Psoas muscle (tissue), 8 donors: Measurements from ENCODE around the gene CDH4. TPM values are rescaled to one million over a fixed set of nuclear protein-coding genes. Genes with fewer than 3 reads are reported as not detected.

Experiments
- ATAC-seq, 4 donors: fragments of 200-7000 bp; cut with Tn5 transposase; one replicate each; pipeline ENCODE4 v1.9.1; 2020; ENCODE audit warnings: moderate library complexity in 3 of 4, mild to moderate bottlenecking in 2 of 4
- DNase-seq, 2 donors: peaks; one replicate each; pipeline ENCODE4 v3.0.0-alpha.2; 2020
- H3K27ac ChIP-seq: fragments of 200-600 bp; one replicate; pipeline ENCODE4 v1.8.0; 2022
- H3K27me3 ChIP-seq, 3 donors: fragments of 200-600 bp in 1 of 3; one replicate each; pipeline versions ENCODE4 v1.6.1 to v1.8.0; 2013 to 2022; ENCODE audit warnings: low read length in 2 of 3, mild to moderate bottlenecking in 2 of 3, moderate library complexity in 1 of 3; ENCODE audit not compliant: insufficient read depth in 3 of 3
- H3K36me3 ChIP-seq, 2 donors: fragments of 200-600 bp in 1 of 2; one replicate each; pipeline versions ENCODE4 v1.6.1 to v1.8.0; 2013 to 2022; ENCODE audit warnings: low read depth in 1 of 2, mild to moderate bottlenecking in 1 of 2, moderate library complexity in 1 of 2; ENCODE audit not compliant: insufficient read depth in 1 of 2
- H3K4me1 ChIP-seq: fragments of 200-600 bp; one replicate; pipeline ENCODE4 v1.8.0; 2022
- H3K4me3 ChIP-seq: fragments of 200-600 bp; one replicate; pipeline ENCODE4 v1.8.0; 2022; ENCODE audit warnings: mild to moderate bottlenecking
- H3K9me3 ChIP-seq: fragments of 200-600 bp; one replicate; pipeline ENCODE4 v1.8.0; 2022
- CTCF ChIP-seq: fragments of 200-600 bp; IDR thresholded peaks from one replicate; pipeline ENCODE4 v1.8.0; 2022; ENCODE audit warnings: antibody characterized with exemption
- WGBS, 3 donors: extraction: QIAGEN DNeasy Blood & Tissue Kit; methylation state at CpG; one replicate each; pipeline versions ENCODE4 v1.1.6 to v1.1.7; 2013; 5-methylcytosine and 5-hydroxymethylcytosine counted together
- intact Hi-C, 2 donors: fragments of 100-400 bp; cut with DNase I; formaldehyde crosslinking; loops; one replicate each; pipeline versions ENCODE4 v1.11.0 to v1.14.2; 2022
- polyA plus RNA-seq, 3 donors: library from polyadenylated mRNA; stranded (reverse); fragments of 200-250 nt; gene quantifications; one replicate each; pipeline ENCODE4 v1.2.3, GENCODE V29; 2013
- total RNA-seq, 4 donors: library from RNA; stranded (reverse); fragmentation: NEBNext Ultra II Directional in 2 of 4; extraction: Animal tissue kit (Norgen Biotek cat#: 25700) in 2 of 4; gene quantifications; one replicate each; pipeline versions ENCODE4 v1.2.1 to v1.2.4, GENCODE V29; 2021 to 2023
- donor health status: healthy with polysubstance abuse.
- donor health status: DM: no; HTN: no; CAD: no; lungs with moderate emphysema.
- donor health status: Bipolar disorder and iron deficiency.
- donor health status: healthy.
- donor health status: DM: yes; HTN: yes; CAD: no.
- donor health status: DM: no; HTN: no; CAD: no.
- donor health status: DM: no; HTN: no; CAD: no.
- donor health status: DM: yes; HTN: yes; CAD: no.

CDH4 gene
- total and polyA plus RNA-seq, 7 donors, result 0.26 to 1.0 (median 0.34) TPM

GRCh38 chr20:61868006-61868405 lies 615.9 kb downstream of the CDH4 start:
- no peaks in the 10 kb centered on the region for H3K4me1 ChIP-seq
- H3K27ac ChIP-seq, result no peak overlapping the region
- WGBS, 3 donors, result 84 to 93% (median 92%) methylated on average over 13 of the region's 13 CpGs
- ATAC-seq (no peak), DNase-seq (no peak)
- H3K27me3 ChIP-seq, result no peaks in the 10 kb centered on the region
- TF ChIP-seq CTCF, result no peak
- no peaks in the 10 kb centered on the region for H3K36me3 ChIP-seq
- H3K4me3 ChIP-seq, result no peak overlapping the region
- intact Hi-C loops, result no loop called here
- H3K9me3 ChIP-seq, result no peaks in the 10 kb centered on the region

- ATAC-seq, result no peak
- DNase-seq, result no peak
- H3K27me3 ChIP-seq, result no peaks in the 10 kb centered on the region
- H3K27ac ChIP-seq, result no peak overlapping the region
- H3K36me3 ChIP-seq, result no peaks in the 10 kb centered on the region
- intact Hi-C loops, result no loop called here
- H3K4me1 ChIP-seq, result no peaks in the 10 kb centered on the region
- TF ChIP-seq CTCF, result no peak
- 69 to 86% (median 74%) methylated on average over 12 to 13 of the region's 13 CpGs for WGBS, 3 donors
- no peaks in the 10 kb centered on the region for H3K9me3 ChIP-seq
- H3K4me3 ChIP-seq, result no peak overlapping the region
Measured at GRCh38 chr20:61868466-61869090, 616.5 kb downstream of the CDH4 start.

DNA sequence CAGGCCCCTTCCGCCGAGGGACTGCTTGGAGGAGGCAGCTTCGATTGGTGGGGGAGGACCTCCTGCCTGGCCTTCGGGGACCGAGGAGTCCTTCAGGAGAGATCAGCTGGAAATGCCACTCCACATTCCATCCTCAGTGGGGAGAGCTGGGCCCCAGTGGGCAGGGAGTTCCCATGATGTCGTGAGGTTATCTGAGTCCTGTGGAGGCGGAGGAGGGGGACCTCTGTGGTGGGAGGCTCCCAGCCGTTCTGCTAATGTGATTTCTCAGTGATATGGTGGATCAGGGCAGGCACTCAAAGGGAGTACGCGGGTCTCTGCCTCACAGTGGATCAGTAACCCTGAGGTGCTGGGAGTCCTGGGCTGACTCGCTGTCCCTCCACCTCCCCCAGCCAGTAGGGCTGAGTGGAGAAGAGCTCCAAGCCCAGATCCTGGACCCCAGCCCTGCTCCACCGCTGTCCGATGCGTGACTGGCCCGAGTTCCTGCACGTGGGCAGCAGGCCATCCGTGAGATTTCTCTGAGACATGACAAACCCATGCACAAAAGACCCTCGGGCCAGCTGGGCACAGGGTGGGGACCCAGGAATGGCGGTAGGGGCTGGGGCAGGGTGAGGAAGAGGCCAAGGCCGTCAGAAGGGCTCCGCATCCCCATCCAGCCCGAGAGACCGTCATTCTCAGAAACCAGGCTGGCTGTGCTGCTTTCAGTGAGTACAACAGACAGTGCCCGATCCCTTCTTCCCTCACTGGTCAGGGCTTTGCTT lies 617.9 kb downstream of the CDH4 start:
- DNase-seq (no peak), ATAC-seq (no peak)
- no peaks in the 10 kb centered on the region for H3K36me3 ChIP-seq
- intact Hi-C loops, result no loop called here
- H3K27ac ChIP-seq, result no peak overlapping the region
- WGBS, 3 donors, result 68 to 74% (median 71%) methylated on average over 21 to 24 of the region's 24 CpGs
- no peak overlapping the region for H3K4me3 ChIP-seq
- TF ChIP-seq CTCF, result no peak
- H3K4me1 ChIP-seq, result no peaks in the 10 kb centered on the region
- H3K9me3 ChIP-seq, result no peaks in the 10 kb centered on the region
- H3K27me3 ChIP-seq, result no peaks in the 10 kb centered on the region

- no peak for DNase-seq
- WGBS, 3 donors, result 86 to 89% (median 88%) methylated on average over 6 of the region's 6 CpGs
- no peak overlapping the region for H3K27ac ChIP-seq
Measured at GRCh38 chr20:61871160-61871559, 619.1 kb downstream of the CDH4 start.

More at GRCh38 chr20:61871160-61871559, 619.1 kb downstream of the CDH4 start:
- no peak overlapping the region for H3K4me3 ChIP-seq
- no peaks in the 10 kb centered on the region for H3K4me1 ChIP-seq
- no peak for TF ChIP-seq CTCF
- no peaks in the 10 kb centered on the region for H3K36me3 ChIP-seq
- H3K27me3 ChIP-seq, result no peaks in the 10 kb centered on the region
- H3K9me3 ChIP-seq, result no peaks in the 10 kb centered on the region
- ATAC-seq, result no peak
- intact Hi-C loops, result no loop called here
